K562 (cell line): ENCODE measurements around the gene TMCO1. TPM values are rescaled to one million over a fixed set of nuclear protein-coding genes. Genes with fewer than 3 reads are reported as not detected.

Source experiments
- DACH1 ChIP-seq: fragments of 450-650 bp; IDR thresholded peaks from 2 replicates; pipeline ENCODE4 v1.6.1; 2018; ENCODE audit not compliant: partially characterized antibody
- HNRNPL ChIP-seq: fragments of 200-400 bp; formaldehyde crosslinking; IDR thresholded peaks from 2 replicates; pipeline ENCODE4 v1.6.1; 2017; ENCODE audit warnings: low read depth, mild to moderate bottlenecking, low read length
- RBFOX2 ChIP-seq: fragments of 200-400 bp; formaldehyde crosslinking; IDR thresholded peaks from 2 replicates; pipeline ENCODE4 v1.6.1; 2017; ENCODE audit warnings: low read depth, mild to moderate bottlenecking, low read length, moderate library complexity
- RBM14 ChIP-seq: fragments of 200-400 bp; formaldehyde crosslinking; IDR thresholded peaks from 2 replicates; pipeline ENCODE4 v1.6.1; 2018; ENCODE audit warnings: low read depth, mild to moderate bottlenecking, low read length, moderate library complexity, borderline replicate concordance; ENCODE audit not compliant: insufficient read depth
- SMAD4 ChIP-seq: fragments of 250-450 bp; sonication (Bioruptor Pico); conservative IDR thresholded peaks from 2 replicates; pipeline ENCODE4 v1.8.0; 2021; ENCODE audit warnings: inconsistent platforms, mild to moderate bottlenecking, moderate library complexity
- ZNF140 ChIP-seq: fragments of 250-450 bp; sonication (Bioruptor Pico); IDR thresholded peaks from 2 replicates; pipeline ENCODE4 v1.8.0; 2021; ENCODE audit warnings: moderate library complexity, mild to moderate bottlenecking, inconsistent platforms
- ZNF197 ChIP-seq: fragments of 200-800 bp; sonication (Bioruptor generic); IDR thresholded peaks from 2 replicates; pipeline ENCODE4 v1.6.1; 2016; ENCODE audit warnings: low read depth, missing genetic modification characterization, missing compliant biosample characterization
- ZNF239 ChIP-seq: fragments of 250-450 bp; sonication (Bioruptor Pico); IDR thresholded peaks from 2 replicates; pipeline ENCODE4 v1.4.0; 2020; ENCODE audit warnings: mild to moderate bottlenecking
- polyA plus RNA-seq, 8 experiments: library from polyadenylated mRNA; depleted of rRNA in 4 of 8; stranded (reverse) in 5 of 8; unstranded in 3 of 8; fragments of >200 nt; fragmentation: Nextera tagmentation in 2 of 8; fragmentation: Illumina TruSeq in 1 of 8; extraction: Ambion mirVana in 2 of 8; extraction: Trizol in 1 of 8; gene quantifications; 2 replicates each; pipeline versions ENCODE4 v1.2.1 to v1.2.3, GENCODE V29; 2011 to 2014; ENCODE audit warnings: inconsistent platforms in 1 of 8, missing spikeins in 1 of 8
- total RNA-seq, 7 experiments: library from RNA; depleted of rRNA in 6 of 7; stranded (reverse); fragments of >200 nt in 6 of 7; fragmentation: Illumina TruSeq in 2 of 7; extraction: Trizol in 2 of 7; gene quantifications; 2 replicates each; pipeline versions ENCODE4 v1.2.1 to v1.2.3, GENCODE V29; 2011 to 2021; ENCODE audit warnings: low replicate concordance in 1 of 7
- TF ChIP-seq, protein P1 (sequence below): fragments of 450-650 bp; IDR thresholded peaks from 2 replicates; pipeline ENCODE4 v1.6.1; 2018; ENCODE audit not compliant: partially characterized antibody
- TF ChIP-seq, protein P2 (sequence below), 2 experiments: fragments of 450-650 bp in 1 of 2; sonication (generic) in 1 of 2; formaldehyde crosslinking in 1 of 2; IDR thresholded peaks; 2 replicates each; pipeline versions ENCODE4 v1.7.1 to v1.9.0; 2016 to 2022; ENCODE audit warnings: inconsistent platforms in 1 of 2, mild to moderate bottlenecking in 1 of 2, missing genetic modification reagents in 1 of 2
- TF ChIP-seq, protein P3 (sequence below): fragments of 450-650 bp; conservative IDR thresholded peaks from 2 replicates; pipeline ENCODE4 v1.6.1; 2016; ENCODE audit warnings: missing genetic modification characterization, low read depth, mild to moderate bottlenecking, control low read depth, missing compliant biosample characterization

The TMCO1 gene
- total and polyA plus RNA-seq, 9 of the 15 experiments (the other 6 are each of a cell fraction or from before 2014, with no cell fraction given): 69.3 to 561 (median 175) TPM

DNA sequence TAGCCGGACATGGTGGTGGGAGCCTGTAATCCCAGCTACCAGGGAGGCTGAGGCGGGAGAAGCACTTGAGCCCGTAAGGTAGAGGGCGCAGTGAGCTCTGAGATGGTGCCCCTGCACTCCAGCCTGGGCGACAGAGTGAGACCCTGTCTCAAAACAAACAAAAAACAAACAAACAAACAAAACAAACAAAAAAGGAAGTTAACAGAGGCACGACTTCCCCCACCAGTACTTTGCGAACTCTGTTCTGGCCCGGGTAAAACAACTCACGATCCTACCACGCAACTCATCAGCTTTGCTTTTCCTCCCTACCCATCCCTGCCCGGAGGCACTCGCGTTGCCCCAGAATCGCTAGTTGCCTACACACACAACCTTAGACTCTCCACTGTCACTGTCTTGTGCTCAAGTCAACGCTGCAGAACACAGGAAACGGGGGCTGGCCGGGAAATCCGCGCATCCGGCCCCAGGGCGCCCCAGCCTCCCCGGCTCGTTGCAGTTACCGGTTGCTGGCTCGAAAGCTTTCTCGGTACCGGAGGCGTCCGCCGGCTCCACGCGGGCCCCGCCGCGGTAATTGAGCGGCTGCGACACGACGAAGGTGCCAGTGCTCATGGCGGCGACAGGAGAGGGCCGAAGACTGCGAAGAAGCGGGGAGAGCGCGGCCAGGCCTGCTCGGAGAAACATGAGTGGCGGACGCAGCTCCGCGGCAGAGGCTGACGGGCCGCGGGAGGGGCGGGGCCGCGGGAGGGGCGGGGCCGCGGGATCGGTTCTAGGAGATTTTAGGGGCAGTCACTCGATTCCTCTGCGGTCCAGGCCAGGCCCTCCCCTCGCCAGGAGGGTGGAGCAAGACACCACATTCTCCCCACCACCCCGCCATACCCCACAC lies 70.5 kb downstream of the TMCO1 start, which contains the start of gene ALDH9A1 (continued):
- TF ChIP-seq, protein P1, sequence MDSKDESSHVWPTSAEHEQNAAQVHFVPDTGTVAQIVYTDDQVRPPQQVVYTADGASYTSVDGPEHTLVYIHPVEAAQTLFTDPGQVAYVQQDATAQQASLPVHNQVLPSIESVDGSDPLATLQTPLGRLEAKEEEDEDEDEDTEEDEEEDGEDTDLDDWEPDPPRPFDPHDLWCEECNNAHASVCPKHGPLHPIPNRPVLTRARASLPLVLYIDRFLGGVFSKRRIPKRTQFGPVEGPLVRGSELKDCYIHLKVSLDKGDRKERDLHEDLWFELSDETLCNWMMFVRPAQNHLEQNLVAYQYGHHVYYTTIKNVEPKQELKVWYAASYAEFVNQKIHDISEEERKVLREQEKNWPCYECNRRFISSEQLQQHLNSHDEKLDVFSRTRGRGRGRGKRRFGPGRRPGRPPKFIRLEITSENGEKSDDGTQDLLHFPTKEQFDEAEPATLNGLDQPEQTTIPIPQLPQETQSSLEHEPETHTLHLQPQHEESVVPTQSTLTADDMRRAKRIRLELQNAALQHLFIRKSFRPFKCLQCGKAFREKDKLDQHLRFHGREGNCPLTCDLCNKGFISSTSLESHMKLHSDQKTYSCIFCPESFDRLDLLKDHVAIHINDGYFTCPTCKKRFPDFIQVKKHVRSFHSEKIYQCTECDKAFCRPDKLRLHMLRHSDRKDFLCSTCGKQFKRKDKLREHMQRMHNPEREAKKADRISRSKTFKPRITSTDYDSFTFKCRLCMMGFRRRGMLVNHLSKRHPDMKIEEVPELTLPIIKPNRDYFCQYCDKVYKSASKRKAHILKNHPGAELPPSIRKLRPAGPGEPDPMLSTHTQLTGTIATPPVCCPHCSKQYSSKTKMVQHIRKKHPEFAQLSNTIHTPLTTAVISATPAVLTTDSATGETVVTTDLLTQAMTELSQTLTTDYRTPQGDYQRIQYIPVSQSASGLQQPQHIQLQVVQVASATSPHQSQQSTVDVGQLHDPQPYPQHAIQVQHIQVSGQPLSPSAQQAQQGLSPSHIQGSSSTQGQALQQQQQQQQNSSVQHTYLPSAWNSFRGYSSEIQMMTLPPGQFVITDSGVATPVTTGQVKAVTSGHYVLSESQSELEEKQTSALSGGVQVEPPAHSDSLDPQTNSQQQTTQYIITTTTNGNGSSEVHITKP: peak; percentile 91
- TF ChIP-seq, protein P2, sequence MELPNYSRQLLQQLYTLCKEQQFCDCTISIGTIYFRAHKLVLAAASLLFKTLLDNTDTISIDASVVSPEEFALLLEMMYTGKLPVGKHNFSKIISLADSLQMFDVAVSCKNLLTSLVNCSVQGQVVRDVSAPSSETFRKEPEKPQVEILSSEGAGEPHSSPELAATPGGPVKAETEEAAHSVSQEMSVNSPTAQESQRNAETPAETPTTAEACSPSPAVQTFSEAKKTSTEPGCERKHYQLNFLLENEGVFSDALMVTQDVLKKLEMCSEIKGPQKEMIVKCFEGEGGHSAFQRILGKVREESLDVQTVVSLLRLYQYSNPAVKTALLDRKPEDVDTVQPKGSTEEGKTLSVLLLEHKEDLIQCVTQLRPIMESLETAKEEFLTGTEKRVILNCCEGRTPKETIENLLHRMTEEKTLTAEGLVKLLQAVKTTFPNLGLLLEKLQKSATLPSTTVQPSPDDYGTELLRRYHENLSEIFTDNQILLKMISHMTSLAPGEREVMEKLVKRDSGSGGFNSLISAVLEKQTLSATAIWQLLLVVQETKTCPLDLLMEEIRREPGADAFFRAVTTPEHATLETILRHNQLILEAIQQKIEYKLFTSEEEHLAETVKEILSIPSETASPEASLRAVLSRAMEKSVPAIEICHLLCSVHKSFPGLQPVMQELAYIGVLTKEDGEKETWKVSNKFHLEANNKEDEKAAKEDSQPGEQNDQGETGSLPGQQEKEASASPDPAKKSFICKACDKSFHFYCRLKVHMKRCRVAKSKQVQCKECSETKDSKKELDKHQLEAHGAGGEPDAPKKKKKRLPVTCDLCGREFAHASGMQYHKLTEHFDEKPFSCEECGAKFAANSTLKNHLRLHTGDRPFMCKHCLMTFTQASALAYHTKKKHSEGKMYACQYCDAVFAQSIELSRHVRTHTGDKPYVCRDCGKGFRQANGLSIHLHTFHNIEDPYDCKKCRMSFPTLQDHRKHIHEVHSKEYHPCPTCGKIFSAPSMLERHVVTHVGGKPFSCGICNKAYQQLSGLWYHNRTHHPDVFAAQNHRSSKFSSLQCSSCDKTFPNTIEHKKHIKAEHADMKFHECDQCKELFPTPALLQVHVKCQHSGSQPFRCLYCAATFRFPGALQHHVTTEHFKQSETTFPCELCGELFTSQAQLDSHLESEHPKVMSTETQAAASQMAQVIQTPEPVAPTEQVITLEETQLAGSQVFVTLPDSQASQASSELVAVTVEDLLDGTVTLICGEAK (IDR thresholded peaks at IDR 0.05): peak; percentile 80
- TF ChIP-seq, protein P2 (CRISPR knock-in tag; IDR thresholded peaks at IDR 0.05): no peak
- TF ChIP-seq DACH1: no peak
- TF ChIP-seq HNRNPL: no peak
- TF ChIP-seq, protein P3, sequence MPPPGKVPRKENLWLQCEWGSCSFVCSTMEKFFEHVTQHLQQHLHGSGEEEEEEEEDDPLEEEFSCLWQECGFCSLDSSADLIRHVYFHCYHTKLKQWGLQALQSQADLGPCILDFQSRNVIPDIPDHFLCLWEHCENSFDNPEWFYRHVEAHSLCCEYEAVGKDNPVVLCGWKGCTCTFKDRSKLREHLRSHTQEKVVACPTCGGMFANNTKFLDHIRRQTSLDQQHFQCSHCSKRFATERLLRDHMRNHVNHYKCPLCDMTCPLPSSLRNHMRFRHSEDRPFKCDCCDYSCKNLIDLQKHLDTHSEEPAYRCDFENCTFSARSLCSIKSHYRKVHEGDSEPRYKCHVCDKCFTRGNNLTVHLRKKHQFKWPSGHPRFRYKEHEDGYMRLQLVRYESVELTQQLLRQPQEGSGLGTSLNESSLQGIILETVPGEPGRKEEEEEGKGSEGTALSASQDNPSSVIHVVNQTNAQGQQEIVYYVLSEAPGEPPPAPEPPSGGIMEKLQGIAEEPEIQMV (tag): 0 out of 2 replicates have a peak, but pooled peaks have one; percentile 26
- no peak for TF ChIP-seq ZNF197 (CRISPR knock-in tag)
- TF ChIP-seq ZNF140 (CRISPR knock-in tag): no peak
- no peak for TF ChIP-seq ZNF239 (CRISPR knock-in tag)
- peak; percentile 96 for TF ChIP-seq RBFOX2
- TF ChIP-seq RBM14: 0 out of 2 replicates have a peak, but pooled peaks have one; percentile 90
- TF ChIP-seq SMAD4 (CRISPR knock-in tag): peak; percentile 17; the same call in 1 of the 2 replicates
